Putamen (tissue), 1 donor: Measurements from ENCODE around the gene PHTF2.
"Not testable (repeated sequence)": the region's sequence is repeated elsewhere in the genome, so short reads cannot be mapped to it uniquely, and the experiment has no call there.

Experiments used
- DNase-seq: peaks from one replicate; pipeline ENCODE4 v3.0.0-alpha.2; 2016; ENCODE audit warnings: low spot score

The PHTF2 gene

DNA sequence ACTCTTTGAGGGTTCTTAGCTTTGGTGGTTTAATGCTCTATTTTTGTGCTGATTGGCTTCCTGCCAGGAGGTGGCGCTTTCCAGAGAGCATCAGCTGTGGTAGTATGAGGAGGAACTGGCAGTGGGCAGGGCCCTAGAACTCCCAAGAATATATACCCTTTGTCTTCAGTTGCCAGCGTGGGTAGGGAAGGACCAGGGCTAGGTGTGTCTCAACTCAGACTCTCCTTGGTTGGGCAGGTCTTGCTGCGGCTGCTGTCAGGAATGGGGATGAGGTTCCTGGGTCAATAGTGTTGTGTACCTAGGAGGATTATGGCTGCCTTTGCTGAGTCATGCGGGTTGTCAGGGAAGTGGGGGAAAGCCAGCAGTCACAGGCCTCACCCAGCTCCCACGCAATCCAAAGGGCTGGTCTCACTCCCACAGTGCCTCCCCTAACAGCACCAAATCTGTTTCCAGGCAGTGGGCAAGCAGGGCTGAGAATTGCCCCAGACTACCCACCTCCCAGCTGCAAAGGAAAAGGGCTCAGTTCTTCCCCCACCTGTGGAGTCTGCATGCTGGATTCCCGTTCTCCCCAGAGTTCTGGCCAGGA is 191.5 kb downstream of the PHTF2 start:
- peak; percentile 1 for DNase-seq

DNA sequence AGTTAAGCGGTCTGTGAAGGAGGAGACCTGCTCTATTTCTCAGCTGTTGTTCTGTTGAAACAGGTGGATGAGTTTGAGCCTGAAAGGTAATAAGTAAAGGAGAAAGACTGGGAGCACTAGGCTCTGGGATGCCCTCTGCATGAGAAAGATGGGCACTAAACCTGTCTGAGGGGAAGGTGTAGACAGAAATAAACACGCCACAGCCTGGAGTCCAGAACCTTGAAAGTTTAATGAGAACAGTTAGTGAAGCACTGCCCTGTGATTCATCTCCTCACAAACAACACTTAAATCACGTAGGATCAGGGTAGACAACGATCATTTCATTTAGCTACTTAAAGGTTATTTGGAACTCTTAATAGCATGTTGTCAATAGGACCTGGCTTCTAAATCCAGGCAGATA is 193.1 kb downstream of the PHTF2 start:
- DNase-seq: no peak

DNA sequence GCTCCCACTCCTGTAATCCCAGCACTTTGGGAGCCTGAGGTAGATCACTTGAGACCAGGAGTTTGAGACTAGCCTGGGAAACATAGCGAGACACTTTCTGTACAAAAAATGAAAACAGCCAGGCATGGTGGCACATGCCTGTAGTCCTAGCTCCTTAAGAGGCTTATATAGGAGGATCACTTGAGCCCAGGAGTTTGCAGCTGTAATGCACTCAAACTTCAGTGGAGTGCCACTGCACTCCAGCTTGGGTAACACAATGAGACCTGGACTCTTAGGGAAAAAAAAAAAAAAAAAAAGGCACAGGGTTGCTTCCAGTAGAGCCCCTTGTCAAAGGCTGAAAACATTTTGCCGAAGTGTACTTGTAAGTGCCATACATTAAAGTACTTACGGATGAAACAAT is 195.3 kb downstream of the PHTF2 start:
- DNase-seq: no peak

DNA sequence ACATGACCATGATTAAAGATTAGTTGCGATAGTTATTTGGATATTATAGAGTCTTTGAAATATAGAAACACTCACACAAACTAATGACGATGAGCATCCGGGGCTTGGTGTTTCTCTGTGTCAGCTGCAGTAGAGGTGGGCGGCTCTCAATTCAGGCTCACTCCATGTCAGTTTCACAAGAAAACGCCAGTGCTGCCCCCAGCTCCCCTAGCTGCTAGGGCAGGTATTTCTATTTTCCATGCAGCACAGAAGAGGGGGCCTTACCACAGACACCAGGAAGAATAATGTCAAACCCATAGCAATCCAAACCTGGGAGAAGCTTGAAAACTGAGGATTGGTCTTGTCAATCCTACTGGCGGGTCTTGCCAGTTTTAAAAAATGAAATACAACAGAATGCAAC is 197.1 kb downstream of the PHTF2 start:
- no peak for DNase-seq

DNA sequence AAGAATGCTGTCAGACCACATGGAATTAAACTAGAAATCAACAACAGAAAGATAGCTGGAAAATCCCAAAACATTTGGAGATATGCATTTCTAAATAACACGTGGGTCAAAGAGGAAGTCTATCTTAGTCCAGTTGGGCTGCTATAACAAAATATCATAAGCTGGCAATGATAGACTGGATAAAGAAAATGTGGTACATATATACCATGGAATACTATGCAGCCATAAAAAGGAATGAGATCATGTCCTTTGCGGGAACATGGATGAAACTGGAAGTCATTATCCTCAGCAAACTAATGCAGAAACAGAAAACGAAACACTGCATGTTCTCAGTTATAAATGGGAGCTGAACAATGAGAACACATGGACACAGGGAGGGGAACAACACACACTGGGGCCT is 200.6 kb downstream of the PHTF2 start:
- not testable (repeated sequence) for DNase-seq

DNA sequence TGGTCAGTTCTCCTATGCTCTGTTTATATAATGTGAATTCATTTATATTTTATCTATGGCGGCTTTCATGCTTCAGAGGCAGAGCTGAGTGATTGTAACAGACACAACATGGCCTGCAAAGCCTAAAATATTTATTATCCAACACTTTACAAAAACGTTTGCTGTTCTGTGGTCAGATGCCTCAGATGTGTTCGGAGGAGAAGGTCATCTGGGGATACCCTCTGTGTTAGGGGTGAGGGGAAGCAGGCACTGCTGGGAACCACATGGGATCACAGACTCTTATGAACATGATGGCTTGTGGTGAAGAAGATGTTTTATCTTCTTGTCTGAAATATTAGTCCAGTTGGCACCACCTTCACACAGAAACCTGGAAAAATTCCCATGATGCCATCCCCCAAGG is 203.4 kb downstream of the PHTF2 start:
- DNase-seq: no peak

DNA sequence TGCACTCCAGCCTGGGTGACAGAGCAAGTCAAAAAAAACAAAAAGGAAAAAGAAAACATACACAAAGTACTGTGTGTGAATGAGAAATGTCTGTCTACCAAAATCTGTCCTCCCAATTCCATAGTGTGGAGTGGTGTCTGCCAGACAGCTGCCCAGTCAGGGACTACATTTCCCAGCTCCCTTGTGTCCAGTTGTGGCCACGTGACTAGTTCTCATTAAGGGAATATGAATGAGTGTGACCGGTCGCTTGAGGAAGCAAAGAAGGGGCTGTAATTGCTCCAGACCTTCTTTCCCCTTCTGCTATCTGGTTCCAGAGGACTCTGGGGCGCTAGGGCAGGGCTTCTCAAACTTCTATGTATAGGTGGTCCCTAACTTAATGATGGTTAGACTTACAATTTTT is 204.1 kb downstream of the PHTF2 start:
- no peak for DNase-seq

DNA sequence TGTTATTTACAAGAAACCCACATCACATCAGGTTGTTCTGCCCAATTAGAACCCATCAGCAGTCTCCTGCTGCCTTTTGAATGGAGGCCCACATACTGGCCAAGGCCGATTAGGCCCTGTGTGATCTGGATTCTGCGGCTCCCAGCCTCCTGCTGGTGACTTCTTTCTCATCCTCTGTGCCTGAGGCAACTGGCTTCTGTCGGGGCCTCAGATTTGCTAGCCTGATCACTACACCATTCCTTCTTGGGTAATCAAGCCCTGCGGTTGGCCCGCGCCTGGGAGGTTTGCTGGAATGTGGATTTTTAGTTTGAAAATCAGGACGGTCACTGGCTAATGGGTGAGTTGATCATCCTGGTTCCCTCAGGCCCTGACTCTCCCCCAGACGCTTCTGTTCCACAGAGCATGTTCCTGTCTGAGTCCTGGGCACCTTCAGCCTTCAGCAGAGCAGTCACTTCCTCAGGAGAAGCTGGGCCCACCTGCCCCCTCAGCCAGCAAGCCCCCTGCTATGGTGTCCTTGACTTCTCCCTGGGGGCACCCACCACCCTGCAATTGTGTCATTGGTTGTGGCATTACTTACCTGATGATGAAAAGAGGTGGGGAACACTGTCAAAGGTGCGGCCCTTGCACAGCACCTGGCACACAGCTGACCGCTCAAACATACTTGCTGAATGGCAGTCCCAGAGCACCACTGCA is 207.6 kb downstream of the PHTF2 start:
- no peak for DNase-seq
